RCC 7860 (cell line): ENCODE results near the gene FMR1NB.

Experiments
- DNase-seq: peaks from one replicate; pipeline ENCODE4 v3.0.0-alpha.2; 2015; ENCODE audit warnings: low spot score
- FAIRE-seq: peaks from 2 replicates; lab custom pipeline; 2012; peaks lifted over from hg19 to GRCh38; lab: Jason Lieb, UNC

FMR1NB gene

DNA sequence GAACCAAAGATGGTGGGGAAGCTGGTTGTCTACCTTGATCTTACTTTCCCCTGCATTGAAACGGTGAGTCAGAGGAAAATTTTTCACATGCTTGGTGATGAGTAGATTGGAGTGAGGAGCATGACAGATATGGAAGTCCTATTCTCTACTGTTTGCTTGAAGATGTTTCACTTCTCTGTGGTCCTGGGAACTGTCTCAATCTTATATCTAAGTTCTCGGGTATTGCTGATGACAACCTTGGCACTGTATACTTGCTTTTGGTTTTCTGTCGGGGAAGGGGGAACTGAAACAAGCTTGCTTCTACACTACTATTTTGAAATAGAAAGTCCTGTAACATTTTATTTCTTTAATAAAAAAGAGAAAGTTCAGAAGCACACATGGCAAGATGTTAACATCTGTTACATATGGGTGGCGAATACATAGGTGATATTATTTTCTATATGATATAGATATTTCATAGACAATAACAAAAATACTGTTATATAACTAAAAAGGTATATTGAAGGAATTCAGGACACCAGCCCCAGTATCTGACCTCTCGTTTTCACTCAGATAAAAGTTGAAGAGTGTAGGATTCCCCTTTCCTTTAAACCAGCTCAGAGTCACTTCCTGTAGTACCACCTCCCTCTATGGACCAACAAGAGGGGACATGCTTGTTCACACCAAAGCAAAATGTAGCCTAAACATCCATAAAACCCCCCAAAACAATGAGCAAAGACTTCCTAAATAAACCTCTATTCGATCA is 88.8 kb downstream of the FMR1NB start:
- no peak for DNase-seq
- no peak for FAIRE-seq

DNA sequence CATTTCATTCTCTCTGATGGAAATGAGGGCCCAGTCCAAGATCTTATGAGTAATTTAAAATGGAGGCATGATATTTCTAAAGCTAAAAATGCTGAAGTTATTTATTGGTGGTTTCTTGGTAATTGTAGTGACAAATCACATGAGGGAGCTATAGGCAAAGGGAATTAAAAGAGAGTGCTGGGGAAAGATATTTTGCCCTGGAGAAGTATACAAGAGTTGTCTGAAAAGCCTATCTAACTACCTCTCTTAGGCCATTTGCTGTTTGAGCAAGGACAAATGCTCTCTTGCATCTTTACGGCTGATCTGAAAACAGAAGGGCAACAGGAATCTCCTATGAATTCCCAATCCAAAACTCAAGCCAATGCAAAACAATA is 89.4 kb downstream of the FMR1NB start:
- FAIRE-seq = no peak
- DNase-seq = no peak
